WERI-Rb-1 (cell line): ENCODE data around the gene ZNF688.

Source experiments
- DNase-seq: peaks from one replicate; pipeline ENCODE4 v3.0.0-alpha.2; 2020
- H3K27ac ChIP-seq: fragments of 250-450 bp; sonication (Bioruptor Pico); 2 replicates; pipeline ENCODE4 v1.5.1; 2020; ENCODE audit warnings: mild to moderate bottlenecking, moderate library complexity
- H3K27me3 ChIP-seq: fragments of 250-450 bp; sonication (Bioruptor Pico); 2 replicates; pipeline ENCODE4 v1.5.1; 2021; ENCODE audit warnings: mild to moderate bottlenecking, low read depth, moderate library complexity; ENCODE audit not compliant: insufficient read depth, severe bottlenecking
- H3K36me3 ChIP-seq: fragments of 250-450 bp; sonication (Bioruptor Pico); 2 replicates; pipeline ENCODE4 v1.5.1; 2020; ENCODE audit warnings: mild to moderate bottlenecking, moderate library complexity
- H3K4me3 ChIP-seq: 2 replicates; pipeline ENCODE4 v1.5.1; 2011; ENCODE audit warnings: low read depth, mild to moderate bottlenecking, control low read depth, low read length
- H3K9me3 ChIP-seq: fragments of 250-450 bp; sonication (Bioruptor Pico); 2 replicates; pipeline ENCODE4 v1.5.1; 2021; ENCODE audit warnings: mild to moderate bottlenecking, moderate library complexity; ENCODE audit not compliant: severe bottlenecking
- CTCF ChIP-seq: IDR thresholded peaks from 2 replicates; pipeline ENCODE4 v1.5.1; 2011; ENCODE audit warnings: low read depth, mild to moderate bottlenecking, control low read depth, inconsistent platforms, low read length

ZNF688 gene

GRCh38 chr16:30571445-30572322 is at the start of gene ZNF688:
ZNF688 (minus strand) TSS chr16:30571714; CDS start chr16:30571629, 85 bp downstream.
- DNase-seq = peak; percentile 97
- Histone ChIP-seq H3K27me3 (no peaks in the 10 kb centered on the region), H3K36me3 (peaks cover 20% of the 10 kb centered on the region), H3K27ac (peak within 1 kb of the TSS; percentile 96), H3K9me3 (no peaks in the 10 kb centered on the region), H3K4me3 (peak within 1 kb of the TSS; percentile 90)
- TF ChIP-seq CTCF = no peak

- Histone ChIP-seq H3K36me3 (no peaks in the 10 kb centered on the region), H3K27ac (no peak overlapping the region), H3K27me3 (no peaks in the 10 kb centered on the region), H3K9me3 (peaks cover 8% of the 10 kb centered on the region), H3K4me3 (no peak overlapping the region)
- no peak for TF ChIP-seq CTCF
- DNase-seq = no peak
Measured at GRCh38 chr16:30620169-30620568, 48.7 kb upstream of the ZNF688 start.

- Histone ChIP-seq H3K27me3 (no peaks in the 10 kb centered on the region), H3K36me3 (no peaks in the 10 kb centered on the region), H3K4me3 (no peak overlapping the region), H3K9me3 (peaks cover 8% of the 10 kb centered on the region), H3K27ac (no peak overlapping the region)
- no peak for TF ChIP-seq CTCF
- DNase-seq = no peak
Measured at GRCh38 chr16:30619638-30620037, 48.1 kb upstream of the ZNF688 start.

GRCh38 chr16:30619202-30619601 is 47.7 kb upstream of the ZNF688 start:
- Histone ChIP-seq H3K9me3 (peaks cover 7% of the 10 kb centered on the region), H3K36me3 (no peaks in the 10 kb centered on the region), H3K4me3 (no peak overlapping the region), H3K27ac (no peak overlapping the region), H3K27me3 (no peaks in the 10 kb centered on the region)
- TF ChIP-seq CTCF = no peak
- no peak for DNase-seq

GRCh38 chr16:30615358-30616091 is 44.0 kb upstream of the ZNF688 start:
- peak; percentile 80 for DNase-seq
- Histone ChIP-seq H3K36me3 (no peaks in the 10 kb centered on the region), H3K4me3 (no peak overlapping the region), H3K27ac (no peak overlapping the region), H3K27me3 (no peaks in the 10 kb centered on the region), H3K9me3 (no peaks in the 10 kb centered on the region)
- peak; percentile 97 for TF ChIP-seq CTCF
